Lower leg skin (tissue), 3 donors: Measurements from ENCODE around the gene NWD2.

ENCODE experiments used
- CTCF ChIP-seq, 3 donors: fragments of 450-650 bp; IDR thresholded peaks; one replicate each; pipeline ENCODE4 v1.5.1; 2016; ENCODE audit warnings: antibody characterized with exemption in 3 of 3, mild to moderate bottlenecking in 3 of 3, moderate library complexity in 2 of 3
- POLR2A ChIP-seq, 2 donors: fragments of 450-650 bp; IDR thresholded peaks; one replicate each; pipeline ENCODE4 v1.6.1; 2016 to 2017; ENCODE audit warnings: antibody characterized with exemption in 2 of 2, mild to moderate bottlenecking in 1 of 2, moderate library complexity in 1 of 2

GRCh38 chr4:37385424-37385823 lies 140.9 kb downstream of the NWD2 start:
- TF ChIP-seq CTCF (IDR thresholded peaks at IDR 0.05) (no peak), POLR2A (IDR thresholded peaks at IDR 0.05) (no peak)
